IPS-18c (cell line): ENCODE results near the gene WDR5B.
"Not testable (repeated sequence)": the region's sequence is repeated elsewhere in the genome, so short reads cannot be mapped to it uniquely, and the experiment has no call there.

ENCODE experiments used
- H3K4me3 ChIP-seq: 2 replicates; pipeline ENCODE4 v1.7.0; 2013; ENCODE audit warnings: low read depth, mild to moderate bottlenecking, low read length, moderate library complexity; ENCODE audit not compliant: insufficient read depth
- H3K9me3 ChIP-seq: one replicate; pipeline ENCODE4 v1.6.1; 2013; ENCODE audit warnings: mild to moderate bottlenecking, low read length, moderate library complexity; ENCODE audit not compliant: control insufficient read depth, insufficient read depth

WDR5B gene

DNA sequence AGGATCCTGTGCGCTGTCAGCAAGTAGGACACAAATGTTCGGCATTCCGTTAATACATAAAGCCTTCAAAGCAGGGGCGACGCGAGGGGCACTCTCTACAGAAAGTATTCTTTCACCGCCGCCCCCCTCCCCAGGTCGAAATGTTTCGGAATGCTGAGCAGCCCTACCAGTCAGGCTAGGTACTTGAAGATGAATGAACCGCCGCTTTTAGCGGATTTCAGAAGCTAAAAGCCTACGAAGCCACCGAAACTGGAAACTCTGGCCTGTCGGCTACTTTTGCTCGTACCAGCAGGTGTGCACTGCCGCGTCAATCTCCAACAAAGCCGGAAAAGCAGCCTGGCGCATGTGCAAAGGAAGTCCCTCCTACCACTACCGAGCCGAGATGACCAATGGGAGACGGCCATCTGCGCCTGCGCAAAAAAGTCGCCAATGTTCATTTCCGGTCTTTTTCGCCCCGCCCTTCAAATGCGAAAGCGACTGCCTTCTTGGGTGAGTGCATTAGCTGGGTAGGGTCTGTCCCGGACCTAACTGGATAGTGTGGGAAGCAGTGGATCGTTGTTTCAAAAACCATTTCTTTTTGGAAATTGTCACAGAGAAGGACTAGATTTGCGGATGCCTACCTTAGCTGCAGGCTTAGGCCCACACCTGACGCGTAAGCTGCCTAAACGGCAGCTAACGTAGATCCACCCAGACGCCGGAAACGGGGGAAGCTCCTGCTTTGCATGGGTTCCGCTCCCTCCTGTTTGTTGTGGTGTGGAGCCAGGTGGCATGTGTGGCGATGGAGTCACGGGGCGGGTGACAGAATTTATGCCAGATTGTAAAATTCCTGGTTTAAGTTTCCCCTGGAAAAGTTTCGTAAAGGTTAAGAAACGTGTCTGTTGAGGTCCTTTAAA lies at the start of gene WDR5B:
Gene WDR5B, minus strand, starts transcription at position 301 of the 893 bp plus-strand sequence. CDS start 534 bp downstream, outside the sequence.
- no peaks in the 10 kb centered on the region for H3K9me3 ChIP-seq
- peak within 1 kb of the TSS; percentile 80 for H3K4me3 ChIP-seq

DNA sequence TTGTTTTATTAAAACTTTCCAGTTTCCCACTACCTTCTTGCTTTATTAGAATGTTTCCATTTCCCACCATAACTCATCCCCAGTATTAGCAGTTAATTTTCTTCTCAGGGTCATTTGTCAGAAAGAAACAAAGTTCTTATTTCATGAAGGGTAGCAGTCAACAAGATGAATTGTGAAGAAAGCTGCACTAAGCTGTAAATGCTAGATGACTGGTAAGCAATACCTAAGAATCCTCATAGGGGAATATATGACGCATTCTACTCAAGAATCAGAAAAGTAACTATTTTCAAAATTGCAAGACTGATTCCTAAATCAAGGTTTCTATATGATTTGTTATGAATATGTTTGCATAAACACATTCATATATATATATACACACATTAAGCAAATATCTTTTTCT lies 48.8 kb upstream of the WDR5B start:
- Histone ChIP-seq H3K4me3 (no peak overlapping the region), H3K9me3 (no peaks in the 10 kb centered on the region)

DNA sequence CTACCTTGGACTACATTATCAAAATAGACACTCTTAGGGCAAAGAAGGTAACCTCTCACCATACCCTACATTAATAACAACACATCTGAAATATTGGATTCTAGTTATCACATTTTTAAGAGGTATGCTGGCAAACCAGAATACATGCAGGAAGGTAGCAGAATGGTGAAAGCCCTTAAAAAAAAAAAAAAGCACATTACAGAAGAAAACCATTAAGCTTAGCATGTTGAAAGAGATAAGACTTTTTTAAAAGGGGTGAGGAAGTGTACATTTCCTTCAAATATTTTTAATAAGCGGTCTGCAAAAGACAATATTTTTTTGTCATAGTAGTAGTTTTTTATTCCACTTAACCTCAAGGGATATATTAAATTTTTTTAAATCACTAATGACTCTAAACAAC lies 46.5 kb upstream of the WDR5B start:
- Histone ChIP-seq H3K9me3 (no peaks in the 10 kb centered on the region), H3K4me3 (no peak overlapping the region)

DNA sequence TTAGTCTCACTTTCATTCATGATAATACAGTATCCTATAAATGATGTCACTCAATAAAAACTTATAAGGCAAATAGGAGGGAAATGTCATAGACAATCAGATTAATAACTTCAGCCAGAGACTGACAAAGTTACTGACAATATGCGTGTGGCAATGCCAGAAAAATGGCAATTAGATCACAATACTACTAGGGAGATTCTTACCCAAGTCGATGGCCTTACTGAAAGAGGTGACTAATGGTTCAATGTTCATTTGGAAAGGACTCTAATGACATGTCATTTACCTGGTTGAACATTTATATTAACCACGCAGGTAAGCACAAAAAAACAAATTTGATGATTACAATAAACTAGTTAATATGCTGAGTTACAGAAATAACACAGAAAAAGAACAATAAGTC lies 45.9 kb upstream of the WDR5B start:
- no peak overlapping the region for H3K4me3 ChIP-seq

DNA sequence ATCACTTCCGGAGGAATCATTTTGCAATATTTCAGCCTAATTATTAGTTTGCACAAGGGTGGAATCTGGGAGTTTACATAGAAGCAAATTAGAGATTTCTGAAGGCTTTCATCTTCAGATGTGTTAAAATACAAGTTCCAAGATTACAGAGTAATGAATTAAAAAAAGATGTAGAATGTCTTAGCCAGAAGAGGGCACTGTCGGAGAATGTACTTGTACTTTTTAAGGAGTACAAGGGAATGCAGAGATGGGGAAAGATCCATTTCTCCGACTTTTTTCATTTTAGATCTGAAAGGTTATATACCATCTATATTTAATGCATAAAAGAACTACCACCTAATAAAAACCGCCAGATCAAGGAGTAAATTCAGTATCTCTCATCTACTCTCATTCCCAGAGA lies 43.1 kb upstream of the WDR5B start:
- H3K9me3 ChIP-seq, result no peaks in the 10 kb centered on the region
- no peak overlapping the region for H3K4me3 ChIP-seq

More for the DNA sequence above, 45.9 kb upstream of the WDR5B start:
- no peaks in the 10 kb centered on the region for H3K9me3 ChIP-seq

DNA sequence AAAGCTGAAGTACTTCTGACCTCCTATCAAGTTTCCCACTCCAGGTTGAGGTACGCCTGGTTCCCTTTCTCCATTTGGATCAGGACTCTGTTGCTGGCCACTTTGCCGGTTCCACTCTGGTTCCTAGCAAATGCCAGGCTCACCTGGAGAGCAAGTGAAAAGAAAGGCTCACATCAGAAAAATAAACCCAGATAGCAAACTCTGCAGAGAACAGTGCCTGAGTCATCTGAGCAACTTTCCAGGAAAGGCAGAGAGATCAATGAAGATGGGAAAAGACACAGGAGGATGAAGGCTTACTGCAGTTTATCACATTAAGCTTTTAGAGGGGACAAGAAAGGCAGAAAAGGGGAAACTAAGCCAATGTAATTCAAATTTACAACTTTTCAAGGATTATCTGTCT lies 41.8 kb upstream of the WDR5B start:
- Histone ChIP-seq H3K4me3 (no peak overlapping the region), H3K9me3 (no peaks in the 10 kb centered on the region)

DNA sequence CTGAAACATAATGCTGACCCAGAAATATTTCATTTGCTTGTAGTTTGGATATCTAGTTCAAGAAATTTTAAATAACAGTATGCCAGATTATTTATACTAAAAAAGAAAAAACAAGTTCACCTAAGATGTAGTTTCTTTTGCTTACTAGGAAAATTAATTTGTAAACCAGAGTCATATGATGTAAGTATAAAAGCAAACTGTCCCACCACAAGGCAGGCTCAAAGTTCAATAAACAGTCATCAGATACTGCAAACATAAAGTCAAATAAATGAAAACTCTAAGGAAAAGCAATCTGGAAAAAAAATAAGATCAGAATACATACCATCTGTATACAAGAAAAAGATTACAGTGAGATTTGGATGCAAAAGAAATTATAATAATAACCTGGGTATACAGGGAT lies 40.2 kb upstream of the WDR5B start:
- H3K4me3 ChIP-seq, result no peak overlapping the region
- H3K9me3 ChIP-seq, result no peaks in the 10 kb centered on the region

DNA sequence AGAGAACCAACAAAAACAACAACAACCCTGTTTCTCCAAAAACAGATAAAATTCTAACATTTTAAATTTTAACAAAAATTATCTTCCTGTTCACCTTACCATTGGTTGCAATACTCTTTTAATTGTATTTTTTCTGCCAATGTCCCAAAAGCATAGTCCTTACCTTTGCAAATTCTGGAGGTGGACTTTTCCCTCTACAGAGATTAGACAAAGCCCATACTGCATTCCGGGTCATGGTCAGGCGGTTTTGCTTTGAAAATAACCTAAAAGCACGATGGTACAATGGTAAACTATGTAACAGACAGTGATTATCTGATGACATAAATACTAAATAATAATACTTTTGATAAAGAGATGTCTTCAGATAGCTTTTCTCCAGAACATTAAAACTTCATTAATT lies 35.5 kb upstream of the WDR5B start:
- H3K4me3 ChIP-seq, result no peak overlapping the region

DNA sequence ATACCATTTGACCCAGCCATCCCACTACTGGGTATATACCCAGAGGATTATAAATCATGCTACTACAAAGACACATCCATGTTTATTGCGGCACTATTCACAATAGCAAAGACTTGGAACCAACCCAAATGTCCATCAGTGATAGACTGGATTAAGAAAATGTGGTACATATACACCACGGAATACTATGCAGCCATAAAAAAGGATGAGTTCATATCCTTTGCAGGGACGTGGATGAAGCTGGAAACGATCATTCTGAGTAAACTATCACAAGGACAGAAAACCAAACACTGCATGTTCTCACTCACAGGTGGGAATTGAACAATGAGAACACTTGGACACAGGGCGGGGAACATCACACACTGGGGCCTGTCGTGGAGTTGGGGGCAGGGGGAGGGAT lies 32.4 kb upstream of the WDR5B start:
- H3K9me3 ChIP-seq, H3K4me3 ChIP-seq: not testable (repeated sequence)

More for the DNA sequence above, 35.5 kb upstream of the WDR5B start:
- H3K9me3 ChIP-seq, result no peaks in the 10 kb centered on the region

DNA sequence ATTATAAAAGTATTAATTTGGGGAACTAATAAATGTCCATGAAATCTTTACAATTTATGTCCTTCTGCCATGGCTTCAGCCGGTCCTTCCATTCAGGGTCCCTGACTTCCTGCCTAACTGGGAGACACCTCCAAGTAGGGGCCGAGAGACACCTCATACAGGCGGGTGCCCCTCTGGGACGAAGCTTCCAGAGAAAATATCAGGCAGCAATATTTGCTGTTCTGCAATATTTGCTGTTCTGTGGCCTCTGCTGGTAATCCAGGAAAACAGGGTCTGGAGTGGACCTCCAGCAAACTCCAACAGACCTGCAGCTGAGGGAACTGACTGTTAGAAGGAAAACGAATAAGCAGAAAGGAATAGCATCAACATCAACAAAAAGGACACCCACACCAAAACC lies 28.6 kb upstream of the WDR5B start:
- not testable (repeated sequence) for H3K9me3 ChIP-seq, H3K4me3 ChIP-seq

DNA sequence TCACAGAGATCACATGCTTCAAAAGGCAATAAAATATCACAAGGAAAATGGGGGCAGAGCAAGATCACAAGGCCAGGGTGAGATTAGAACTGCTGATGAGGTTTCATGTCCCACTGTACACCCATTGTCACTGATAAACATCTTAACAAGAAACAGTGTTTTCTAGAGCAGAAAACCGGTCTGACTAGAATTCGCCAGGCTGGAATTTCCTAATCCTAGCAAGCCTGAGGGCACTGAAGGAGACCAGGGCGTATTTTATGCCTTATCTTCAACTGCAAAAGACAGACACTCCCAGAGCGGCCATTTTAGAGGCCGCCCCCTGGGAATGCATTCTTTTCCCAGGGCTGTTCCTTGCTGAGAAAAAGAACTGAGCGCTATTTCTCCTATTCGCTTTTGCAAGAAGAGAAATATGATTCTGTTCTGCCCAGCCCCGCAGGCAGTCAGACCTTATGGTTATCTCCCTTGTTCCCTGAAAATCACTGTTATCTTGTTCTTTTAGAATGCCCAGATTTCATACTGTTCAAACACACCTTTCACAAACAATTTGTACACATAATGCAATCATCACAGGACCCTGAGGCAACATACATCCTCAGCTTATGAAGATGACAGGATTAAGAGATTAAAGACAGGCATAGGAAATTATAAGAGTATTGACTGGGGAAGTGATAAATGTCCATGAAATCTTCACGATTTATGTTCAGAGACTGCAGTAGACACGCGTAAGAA lies 28.1 kb upstream of the WDR5B start:
- not testable (repeated sequence) for H3K4me3 ChIP-seq, H3K9me3 ChIP-seq

DNA sequence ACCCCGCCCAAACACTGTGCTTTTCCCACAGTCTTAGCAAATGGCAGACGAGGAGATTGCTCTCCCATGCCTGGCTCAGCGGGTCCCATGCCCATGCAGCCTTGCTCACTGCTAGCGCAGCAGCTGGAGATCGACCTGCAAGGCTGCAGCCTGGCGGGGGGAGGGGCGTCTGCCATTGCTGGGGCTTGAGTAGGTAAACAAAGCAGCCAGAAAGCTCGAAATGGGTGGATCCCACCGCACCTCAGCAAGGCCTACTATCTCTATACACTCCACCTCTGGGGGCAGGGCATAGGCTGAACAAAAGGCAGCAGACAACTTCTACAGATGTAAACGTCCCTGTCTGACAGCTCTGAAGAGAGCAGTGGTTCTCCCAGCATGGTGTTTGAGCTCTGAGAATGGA lies 27.2 kb upstream of the WDR5B start:
- peak overlapping the region; percentile 31; the same call in 1 of the 2 replicates for H3K4me3 ChIP-seq
- no peaks in the 10 kb centered on the region for H3K9me3 ChIP-seq

DNA sequence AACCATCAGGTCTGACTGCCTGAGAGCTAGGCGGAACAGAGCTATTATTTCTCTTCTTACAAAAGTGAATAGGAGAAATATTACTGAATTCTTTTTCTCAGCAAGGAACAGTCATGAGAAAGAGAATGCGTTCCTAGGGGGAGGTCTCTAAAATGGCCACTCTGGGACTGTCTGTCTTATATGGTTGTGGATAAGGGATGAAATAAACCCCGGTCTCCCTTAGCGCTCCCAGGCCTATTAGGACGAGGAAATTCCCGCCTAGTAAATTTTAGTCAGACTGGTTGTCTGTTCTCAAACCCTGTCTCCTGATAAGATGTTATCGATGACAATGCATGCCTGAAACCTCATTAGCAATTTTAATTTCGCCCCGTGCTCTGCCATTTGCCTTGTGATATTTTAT lies 20.1 kb upstream of the WDR5B start:
- Histone ChIP-seq H3K9me3 (no peaks in the 10 kb centered on the region), H3K4me3 (no peak overlapping the region)

DNA sequence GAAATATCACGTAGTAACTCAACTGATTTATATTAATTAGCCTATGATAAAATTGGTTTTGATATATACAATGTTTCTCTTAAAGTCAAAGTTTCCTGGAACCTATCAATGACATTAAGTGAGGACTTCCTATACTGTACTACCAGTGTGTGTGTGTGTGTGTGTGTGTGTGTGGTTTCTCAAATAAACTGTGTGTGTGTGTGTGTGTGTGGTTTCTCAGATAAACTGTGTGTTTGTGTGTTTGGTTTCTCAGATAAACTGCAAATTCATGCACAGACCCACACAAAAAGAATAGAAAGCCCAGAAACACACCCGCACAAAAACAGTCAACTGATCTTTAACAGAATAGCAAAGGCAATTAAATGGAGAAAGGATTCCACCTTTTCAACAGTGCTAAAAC lies 14.5 kb upstream of the WDR5B start:
- no peak overlapping the region for H3K4me3 ChIP-seq
- H3K9me3 ChIP-seq, result no peaks in the 10 kb centered on the region

DNA sequence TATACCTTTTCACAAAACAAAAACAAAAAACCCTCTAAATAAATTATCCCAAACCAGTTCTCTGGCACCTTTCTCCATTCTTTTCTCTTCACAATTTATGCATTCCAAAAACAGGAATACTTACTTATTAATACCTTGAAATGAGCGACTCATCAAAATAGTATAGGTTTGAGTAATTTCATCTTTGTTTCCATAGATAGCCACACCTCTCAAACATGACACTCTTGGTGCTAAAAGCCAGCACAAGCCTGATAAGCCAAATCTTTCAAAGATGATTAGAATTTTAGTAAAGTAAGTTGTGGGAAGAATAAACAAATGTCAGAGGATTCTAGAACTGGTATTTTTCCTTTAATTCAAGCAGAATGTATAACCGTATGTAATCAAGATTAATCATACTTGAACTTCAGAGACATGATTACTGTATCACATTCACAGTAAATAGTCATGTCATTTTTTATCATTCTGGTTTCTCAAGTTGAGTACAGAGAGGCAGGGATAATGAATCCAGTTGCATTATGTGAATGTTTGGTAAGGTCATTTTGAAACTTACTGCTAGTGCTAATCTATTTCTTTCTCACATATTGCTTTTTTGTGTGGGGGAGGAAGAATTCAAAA lies 12.1 kb upstream of the WDR5B start:
- Histone ChIP-seq H3K9me3 (no peaks in the 10 kb centered on the region), H3K4me3 (no peak overlapping the region)

DNA sequence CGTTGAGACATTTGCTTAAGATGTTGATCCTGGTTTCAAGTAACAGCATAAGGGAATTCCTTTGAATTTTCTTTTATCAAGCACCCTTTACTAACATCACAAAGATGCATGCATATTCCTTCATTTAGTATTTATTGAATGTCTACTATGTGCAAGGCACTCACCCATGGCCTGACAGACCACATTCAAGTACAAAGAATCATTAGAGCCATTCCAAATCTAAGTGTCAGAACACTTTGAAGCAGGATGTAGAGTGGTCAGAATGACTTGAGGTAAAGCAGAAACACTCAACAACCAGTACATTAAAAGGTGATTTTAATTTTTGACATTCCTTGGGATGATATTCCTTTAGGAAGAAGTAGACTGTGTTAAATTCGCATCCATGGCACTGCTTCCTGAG lies 6.0 kb upstream of the WDR5B start:
- Histone ChIP-seq H3K4me3 (no peak overlapping the region), H3K9me3 (no peaks in the 10 kb centered on the region)

DNA sequence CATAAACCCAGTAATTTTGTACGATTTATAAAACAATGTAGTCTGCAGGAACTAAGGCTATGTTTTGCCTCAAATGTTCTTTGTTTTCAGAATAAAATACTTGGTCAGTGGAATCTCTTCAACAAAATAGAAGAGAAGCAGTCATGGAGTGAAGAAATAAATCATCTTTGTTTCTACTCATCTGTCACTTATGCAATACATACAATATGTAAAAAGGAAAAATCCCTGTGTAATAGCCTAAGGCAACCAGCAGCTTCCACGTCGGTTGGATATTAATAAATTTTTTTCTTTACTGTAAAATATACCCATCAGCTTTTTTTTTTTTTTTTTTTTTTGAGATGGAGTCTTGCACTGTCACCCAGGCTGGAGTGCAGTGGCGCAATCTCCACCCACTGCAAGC lies 5.2 kb upstream of the WDR5B start:
- Histone ChIP-seq H3K9me3 (no peaks in the 10 kb centered on the region), H3K4me3 (no peak overlapping the region)

DNA sequence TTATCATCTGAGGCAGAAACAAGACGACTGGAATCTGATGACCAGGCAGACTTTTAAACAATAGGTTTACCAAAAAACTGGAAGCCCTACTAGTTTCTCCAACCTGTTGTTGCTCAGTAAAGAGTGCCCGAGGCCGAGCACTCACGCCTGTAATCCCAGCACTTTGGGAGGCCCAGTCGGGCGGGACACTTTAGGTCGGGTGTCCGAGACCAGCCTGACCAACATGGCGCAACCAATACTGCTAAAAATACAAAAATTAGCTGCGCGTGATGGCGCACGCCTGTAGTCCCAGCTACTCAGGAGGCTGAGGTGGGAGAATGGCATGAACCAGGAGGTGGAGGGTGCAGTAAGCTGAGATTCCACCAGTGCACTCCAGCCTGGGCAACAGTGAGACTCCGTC lies 1.1 kb upstream of the WDR5B start:
- peak overlapping the region; percentile 80 for H3K4me3 ChIP-seq
- H3K9me3 ChIP-seq, result no peaks in the 10 kb centered on the region
